OCI-LY1 (cell line): ENCODE data around the gene PHF10.
A peak's percentile ranks its signal among the peaks of the same experiment; 100 is the strongest.

Source experiments
- H2AFZ ChIP-seq: fragments of 200-600 bp; sonication (generic), shearing (Covaris generic); 2 replicates; pipeline ENCODE4 v1.6.0; 2014; ENCODE audit warnings: antibody characterized with exemption, mild to moderate bottlenecking, low read length
- H3F3A ChIP-seq: fragments of 200-600 bp; sonication (generic), shearing (Covaris generic); 2 replicates; pipeline ENCODE4 v1.6.0; 2014; ENCODE audit warnings: mild to moderate bottlenecking, antibody characterized with exemption, low read length, moderate library complexity; ENCODE audit not compliant: insufficient read depth
- H3K27ac ChIP-seq: fragments of 200-600 bp; sonication (generic); 2 replicates; pipeline ENCODE4 v1.5.1; 2014; ENCODE audit warnings: low read length, mixed run types, mild to moderate bottlenecking, low read depth; ENCODE audit not compliant: poor library complexity, severe bottlenecking
- H3K27me3 ChIP-seq: fragments of 200-600 bp; sonication (generic); 2 replicates; pipeline ENCODE4 v1.6.0; 2014; ENCODE audit warnings: antibody characterized with exemption, mild to moderate bottlenecking, low read length, moderate library complexity; ENCODE audit not compliant: insufficient read depth
- H3K36me3 ChIP-seq: fragments of 200-600 bp; sonication (generic); 2 replicates; pipeline ENCODE4 v1.6.1; 2014; ENCODE audit warnings: mild to moderate bottlenecking, antibody characterized with exemption, low read length, moderate library complexity, mixed read lengths; ENCODE audit not compliant: insufficient read depth
- H3K4me1 ChIP-seq: fragments of 200-600 bp; sonication (generic); 2 replicates; pipeline ENCODE4 v1.5.1; 2014; ENCODE audit warnings: mild to moderate bottlenecking, low read length, moderate library complexity; ENCODE audit not compliant: insufficient read depth, severe bottlenecking
- H3K4me2 ChIP-seq: fragments of 200-600 bp; sonication (generic), shearing (Covaris generic); 2 replicates; pipeline ENCODE4 v1.6.1; 2014; ENCODE audit warnings: low read length
- H3K4me3 ChIP-seq: fragments of 200-600 bp; sonication (generic); 2 replicates; pipeline ENCODE4 v1.5.1; 2014; ENCODE audit warnings: low read length, low read depth, mild to moderate bottlenecking, mixed read lengths; ENCODE audit not compliant: poor library complexity, severe bottlenecking
- H3K79me2 ChIP-seq: fragments of 200-600 bp; shearing (Covaris generic); 2 replicates; pipeline ENCODE4 v1.6.1; 2016; ENCODE audit warnings: mixed run types, low read length, mixed read lengths; ENCODE audit not compliant: insufficient read depth
- H3K9ac ChIP-seq: fragments of 200-600 bp; sonication (generic), shearing (Covaris generic); 2 replicates; pipeline ENCODE4 v1.6.1; 2014; ENCODE audit warnings: mild to moderate bottlenecking, low read length, mixed read lengths
- H3K9me2 ChIP-seq: fragments of 200-600 bp; sonication (generic), shearing (Covaris generic); 2 replicates; pipeline ENCODE4 v1.6.1; 2014; ENCODE audit warnings: low read depth, mild to moderate bottlenecking, low read length, mixed read lengths
- H3K9me3 ChIP-seq: fragments of 200-600 bp; shearing (Covaris generic); 2 replicates; pipeline ENCODE4 v1.6.1; 2014; ENCODE audit warnings: low read length, mixed read lengths
- H4K20me1 ChIP-seq: fragments of 200-600 bp; sonication (generic), shearing (Covaris generic); 2 replicates; pipeline ENCODE4 v1.6.0; 2016; ENCODE audit warnings: mild to moderate bottlenecking, low read length; ENCODE audit not compliant: insufficient read depth
- EZH2 ChIP-seq: fragments of 200-600 bp; sonication (generic), shearing (Covaris generic); IDR thresholded peaks from 2 replicates; pipeline ENCODE4 v1.8.0; 2017; ENCODE audit warnings: borderline replicate concordance, mixed run types, mild to moderate bottlenecking, antibody characterized with exemption, low read length, moderate library complexity, mixed read lengths
- TF ChIP-seq, protein P1 (sequence below): fragments of 200-600 bp; sonication (generic), shearing (Covaris generic); IDR thresholded peaks from 2 replicates; pipeline ENCODE4 v1.5.1; 2017; ENCODE audit warnings: mild to moderate bottlenecking, antibody characterized with exemption, low read length, moderate library complexity, mixed read lengths

The PHF10 gene

DNA sequence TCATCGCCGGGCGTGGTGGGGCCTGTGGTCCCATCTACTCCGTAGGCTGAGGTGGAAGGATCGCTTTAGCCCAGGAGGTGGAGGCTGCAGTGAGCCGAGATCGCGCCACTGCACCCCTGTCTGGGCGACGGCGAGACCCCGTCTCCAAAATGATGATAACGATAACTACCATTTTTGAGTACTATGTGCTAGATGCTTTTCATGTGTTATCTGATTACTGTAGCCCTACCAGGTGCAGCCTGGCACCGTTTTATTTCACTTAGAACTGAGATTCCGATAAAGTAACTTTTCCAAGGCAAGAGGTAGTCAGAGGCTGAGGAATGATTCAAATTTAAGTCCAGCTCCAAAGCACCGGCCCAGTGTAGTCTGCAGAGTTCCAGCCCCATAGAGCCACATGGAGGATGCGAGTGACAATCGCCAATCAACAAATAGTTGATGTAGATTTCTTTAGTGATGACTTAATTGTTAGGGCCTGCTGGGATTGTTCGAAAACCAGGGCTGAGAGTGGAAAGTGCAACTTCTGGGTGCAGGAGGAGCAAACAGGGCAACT lies 27.8 kb upstream of the PHF10 start:
- Histone ChIP-seq H3K79me2 (peaks cover 9% of the 10 kb centered on the region), H4K20me1 (no peaks in the 10 kb centered on the region), H3F3A (no peaks in the 10 kb centered on the region), H3K4me1 (peaks cover 26% of the 10 kb centered on the region), H2AFZ (no peak overlapping the region), H3K9me2 (no peaks in the 10 kb centered on the region), H3K4me3 (peak overlapping the region; percentile 78), H3K4me2 (peak overlapping the region; percentile 97), H3K27ac (peak overlapping the region; percentile 42), H3K9ac (peak overlapping the region; percentile 85), H3K27me3 (no peaks in the 10 kb centered on the region), H3K9me3 (peaks cover 2% of the 10 kb centered on the region; the same call in 1 of the 2 replicates), H3K36me3 (peaks cover 17% of the 10 kb centered on the region)
- TF ChIP-seq, protein P1, sequence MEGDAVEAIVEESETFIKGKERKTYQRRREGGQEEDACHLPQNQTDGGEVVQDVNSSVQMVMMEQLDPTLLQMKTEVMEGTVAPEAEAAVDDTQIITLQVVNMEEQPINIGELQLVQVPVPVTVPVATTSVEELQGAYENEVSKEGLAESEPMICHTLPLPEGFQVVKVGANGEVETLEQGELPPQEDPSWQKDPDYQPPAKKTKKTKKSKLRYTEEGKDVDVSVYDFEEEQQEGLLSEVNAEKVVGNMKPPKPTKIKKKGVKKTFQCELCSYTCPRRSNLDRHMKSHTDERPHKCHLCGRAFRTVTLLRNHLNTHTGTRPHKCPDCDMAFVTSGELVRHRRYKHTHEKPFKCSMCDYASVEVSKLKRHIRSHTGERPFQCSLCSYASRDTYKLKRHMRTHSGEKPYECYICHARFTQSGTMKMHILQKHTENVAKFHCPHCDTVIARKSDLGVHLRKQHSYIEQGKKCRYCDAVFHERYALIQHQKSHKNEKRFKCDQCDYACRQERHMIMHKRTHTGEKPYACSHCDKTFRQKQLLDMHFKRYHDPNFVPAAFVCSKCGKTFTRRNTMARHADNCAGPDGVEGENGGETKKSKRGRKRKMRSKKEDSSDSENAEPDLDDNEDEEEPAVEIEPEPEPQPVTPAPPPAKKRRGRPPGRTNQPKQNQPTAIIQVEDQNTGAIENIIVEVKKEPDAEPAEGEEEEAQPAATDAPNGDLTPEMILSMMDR = no peak
- TF ChIP-seq EZH2 = no peak

DNA sequence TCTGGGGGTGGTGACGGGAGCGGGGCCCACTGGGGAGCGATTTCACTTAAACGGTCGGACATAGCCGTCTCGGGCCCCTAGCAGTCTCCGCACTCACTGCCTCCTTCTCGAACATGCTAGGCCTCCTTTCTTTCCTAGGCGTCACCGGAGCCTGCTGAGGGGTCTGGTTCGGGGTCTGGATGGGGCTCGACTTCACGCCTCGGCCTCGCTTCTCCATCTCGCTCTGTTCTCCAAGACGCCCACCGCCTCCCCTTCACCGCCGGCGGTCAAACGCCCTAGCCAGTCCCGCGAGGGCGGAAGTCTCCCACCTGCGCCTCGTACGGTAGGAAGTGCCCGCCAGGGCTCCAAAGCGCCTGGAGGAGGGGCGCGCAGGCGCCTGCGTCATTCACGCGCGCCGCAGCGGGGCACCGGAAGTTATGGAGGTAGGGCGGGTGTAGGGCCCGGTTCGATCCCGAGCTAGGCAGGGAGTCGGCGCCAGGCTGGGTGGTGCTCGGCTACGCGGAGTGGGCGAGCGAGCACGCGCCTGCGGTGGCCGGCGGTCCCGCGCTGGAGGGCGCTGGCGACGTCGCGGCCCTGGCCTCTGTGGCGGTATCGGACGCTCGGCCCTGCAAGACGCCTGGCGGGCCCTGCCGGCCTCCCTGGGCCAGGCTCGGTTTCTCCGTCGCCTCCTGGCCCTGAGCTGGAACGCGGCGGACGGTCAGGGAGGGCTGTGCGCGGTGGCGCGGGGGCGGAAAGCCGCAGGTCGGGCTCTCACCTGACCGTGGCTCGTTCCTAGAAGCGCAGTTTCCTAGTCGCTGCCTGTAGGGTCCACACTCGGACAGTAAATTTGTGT lies 27.2 kb upstream of the PHF10 start, which contains the start of the genes DYNLT2 and ERMARD:
DYNLT2 (minus strand) TSS at position 331 of the 832 bp plus-strand sequence; CDS start at position 217, 114 bp downstream.
ERMARD (plus strand) TSS at position 381 of the 832 bp plus-strand sequence; CDS start at position 417, 36 bp downstream.
- Histone ChIP-seq H3K79me2 (peaks cover 9% of the 10 kb centered on the region), H3K4me1 (peaks cover 26% of the 10 kb centered on the region), H2AFZ (no peak within 1 kb of the TSS), H3K4me3 (peak within 1 kb of the TSS; percentile 78), H3K9me2 (no peaks in the 10 kb centered on the region), H3K9ac (peak within 1 kb of the TSS; percentile 85), H3K4me2 (peak within 1 kb of the TSS; percentile 97), H3K9me3 (peaks cover 8% of the 10 kb centered on the region; the same call in 1 of the 2 replicates), H4K20me1 (no peaks in the 10 kb centered on the region), H3K36me3 (peaks cover 10% of the 10 kb centered on the region), H3K27me3 (no peaks in the 10 kb centered on the region), H3K27ac (peak within 1 kb of the TSS; percentile 60), H3F3A (no peaks in the 10 kb centered on the region)
- TF ChIP-seq, protein P1 = no peak
- no peak for TF ChIP-seq EZH2

DNA sequence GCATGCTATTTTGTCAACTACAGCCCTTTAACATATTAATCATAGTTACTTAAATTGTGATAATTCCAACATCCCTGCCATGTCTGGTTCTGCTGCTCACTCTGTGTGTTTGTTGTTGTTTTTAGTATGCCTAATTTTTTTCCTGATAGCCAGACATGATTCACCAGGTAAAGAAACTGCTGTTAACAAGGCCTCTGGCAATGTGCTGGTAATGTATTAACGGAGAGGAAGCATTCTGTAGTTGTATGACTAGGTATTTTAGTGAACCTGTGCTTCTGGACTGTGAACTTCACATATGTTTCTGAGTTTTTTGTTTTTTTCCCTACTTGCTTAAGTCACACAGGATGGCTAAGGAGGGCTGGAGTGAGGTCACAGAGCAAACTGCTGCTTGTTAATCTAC lies 22.3 kb upstream of the PHF10 start:
- peaks cover 10% of the 10 kb centered on the region; the same call in 1 of the 2 replicates for H3K36me3 ChIP-seq
- no peaks in the 10 kb centered on the region for H3F3A ChIP-seq
- H3K4me1 ChIP-seq = peaks cover 13% of the 10 kb centered on the region
- H3K9ac ChIP-seq = no peak overlapping the region
- H3K27me3 ChIP-seq = no peaks in the 10 kb centered on the region
- H3K79me2 ChIP-seq = peaks cover 9% of the 10 kb centered on the region
- H3K9me2 ChIP-seq = no peaks in the 10 kb centered on the region
- no peak overlapping the region for H3K4me2 ChIP-seq
- H3K4me3 ChIP-seq = no peak overlapping the region
- TF ChIP-seq, protein P1 = no peak
- TF ChIP-seq EZH2 = no peak
- peaks cover 8% of the 10 kb centered on the region; the same call in 1 of the 2 replicates for H3K9me3 ChIP-seq
- H4K20me1 ChIP-seq = no peaks in the 10 kb centered on the region
- H3K27ac ChIP-seq = no peak overlapping the region
- H2AFZ ChIP-seq = no peak overlapping the region
